Activated CD4-positive, CD25-positive, alpha-beta regulatory T cell treated with anti-CD3 and anti-CD28 coated beads, Interleukin-2, amount 50 U/mL, for 24 hours (primary cell): ENCODE data around the gene SNX32.
A peak's percentile ranks its signal among the peaks of the same experiment; 100 is the strongest.

ENCODE experiments used
- ATAC-seq, 2 donors: fragments of 150-1000 bp; cut with Tn5 transposase; one replicate each; pipeline ENCODE4 v1.10.0; 2021; ENCODE audit warnings: mild to moderate bottlenecking in 1 of 2, moderate library complexity in 1 of 2

Gene SNX32

GRCh38 chr11:65833297-65834030 lies at the start of gene SNX32:
Gene SNX32, plus strand, starts transcription at chr11:65833963. Its CDS starts 103 bp downstream, at chr11:65834066.
- ATAC-seq: peak; percentile 99 to 100

GRCh38 chr11:65785319-65786007 lies 48.3 kb upstream of the SNX32 start:
- ATAC-seq: no peak

DNA sequence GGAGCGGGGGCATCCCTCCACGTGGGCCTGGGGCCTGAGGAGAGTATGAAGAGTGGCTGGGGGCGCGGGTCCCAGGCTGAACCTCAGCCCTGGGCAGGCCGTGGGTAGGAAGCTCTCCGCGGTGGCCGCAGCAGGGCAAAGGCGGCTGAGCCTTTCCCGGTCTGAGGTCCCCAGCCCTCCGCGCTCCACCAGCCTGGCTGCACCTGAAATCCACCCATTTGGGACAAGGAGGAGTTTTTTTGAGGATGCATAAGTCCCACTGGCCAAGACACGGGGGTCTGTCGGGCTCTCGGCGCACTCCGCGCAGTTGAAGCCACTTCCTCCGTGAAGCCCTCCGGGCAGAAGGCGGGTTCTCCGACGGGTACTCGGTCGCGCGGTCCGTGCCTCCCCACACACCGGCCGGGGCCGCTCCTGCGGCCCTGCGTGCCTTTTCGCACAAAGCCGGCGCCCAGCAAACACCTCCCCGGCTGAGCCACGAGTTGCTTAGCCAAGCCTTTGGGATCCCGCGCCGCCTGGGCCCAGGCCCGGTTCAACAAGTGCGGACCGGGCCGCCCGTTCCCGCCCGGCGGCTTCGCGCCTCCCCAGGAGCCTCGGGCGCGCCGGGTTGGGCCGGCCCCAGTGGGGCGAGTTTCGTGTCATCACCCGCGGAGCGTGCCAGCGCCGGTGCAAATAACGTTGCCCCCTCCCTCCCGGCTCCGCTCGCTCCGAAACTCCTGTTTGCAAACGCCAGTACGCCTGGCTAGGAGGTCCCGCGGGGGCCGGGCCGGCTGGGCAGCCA lies 47.6 kb upstream of the SNX32 start:
- ATAC-seq: peak in 1 of 2 donors; percentile 29

- ATAC-seq: peak in 1 of 2 donors; percentile 20
Observed at GRCh38 chr11:65786786-65787636, 46.8 kb upstream of the SNX32 start, which contains the start of gene OVOL1. Gene OVOL1, plus strand, starts transcription at chr11:65787063. Its CDS starts 311 bp downstream, at chr11:65787374.

DNA sequence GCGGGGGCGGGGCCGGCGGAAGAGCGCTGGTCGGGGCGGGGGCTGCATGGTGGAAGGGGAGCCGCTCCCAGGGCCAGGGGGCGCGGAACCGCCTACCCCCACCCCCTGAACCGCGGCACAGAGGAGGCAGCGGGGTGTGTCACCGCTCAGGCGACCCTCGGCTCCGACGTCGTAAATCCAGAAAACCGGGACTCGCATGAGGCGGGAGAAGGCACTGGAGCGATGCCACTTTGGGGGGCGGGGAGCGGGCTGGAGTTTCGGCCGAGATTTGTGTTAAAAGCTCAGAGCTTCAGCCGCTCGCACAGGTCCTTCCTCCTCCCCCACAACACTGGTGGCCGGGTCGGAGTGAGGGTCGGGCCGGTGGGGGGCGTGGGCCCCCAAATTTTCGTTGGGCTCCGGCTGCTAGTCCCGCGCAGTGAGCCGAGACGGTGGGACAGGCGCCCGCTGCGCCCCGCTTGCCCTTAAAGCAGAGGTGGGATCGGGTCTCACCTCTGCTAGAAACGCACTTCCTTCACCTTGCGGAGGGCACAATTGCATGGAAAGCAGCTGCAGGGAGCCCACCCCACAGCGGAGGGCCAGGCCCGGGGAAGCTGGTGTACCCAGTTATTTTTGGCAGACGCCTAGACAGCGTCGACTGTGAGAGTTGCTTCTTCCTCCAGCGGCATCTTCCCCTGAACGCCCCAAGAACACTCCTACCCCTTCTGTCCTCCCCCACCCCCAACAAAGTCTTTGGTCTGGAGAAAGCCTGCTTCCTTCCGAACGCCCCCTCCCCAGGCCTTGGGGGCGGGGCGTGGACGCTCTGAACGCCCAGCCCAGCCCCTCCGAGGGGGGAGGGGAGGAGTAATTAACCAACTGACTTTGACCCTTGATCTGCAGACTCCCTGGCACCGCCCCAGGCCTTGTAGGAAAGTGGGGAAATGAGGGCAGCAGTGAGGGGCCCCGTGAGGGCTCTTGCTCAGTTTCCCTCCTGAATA lies 45.8 kb upstream of the SNX32 start:
- ATAC-seq: no peak

DNA sequence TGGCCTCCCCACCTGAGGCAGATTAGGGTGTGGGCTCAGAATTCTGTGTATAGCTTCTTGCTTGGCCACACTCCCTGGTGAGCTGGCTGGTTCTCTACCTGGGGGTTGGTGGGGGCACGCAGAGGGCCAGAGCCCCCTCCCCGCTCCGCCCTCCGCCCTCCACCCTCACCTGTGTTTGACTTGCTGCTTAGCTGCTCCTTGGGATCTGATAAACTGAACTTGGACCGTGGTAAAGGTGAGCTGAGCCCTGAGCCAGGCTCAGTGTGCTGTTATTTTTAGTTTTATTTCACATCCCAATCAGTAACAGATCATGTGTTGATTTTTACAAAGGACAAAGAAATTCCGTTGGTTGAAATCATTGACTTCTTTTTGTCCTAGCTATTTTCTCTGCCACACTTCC lies 44.9 kb upstream of the SNX32 start:
- no peak for ATAC-seq

- ATAC-seq: no peak
Observed at GRCh38 chr11:65789230-65790103, 44.3 kb upstream of the SNX32 start.

- no peak for ATAC-seq
Observed at GRCh38 chr11:65790104-65790901, 43.5 kb upstream of the SNX32 start.

GRCh38 chr11:65790902-65791650 lies 42.7 kb upstream of the SNX32 start:
- ATAC-seq: no peak

DNA sequence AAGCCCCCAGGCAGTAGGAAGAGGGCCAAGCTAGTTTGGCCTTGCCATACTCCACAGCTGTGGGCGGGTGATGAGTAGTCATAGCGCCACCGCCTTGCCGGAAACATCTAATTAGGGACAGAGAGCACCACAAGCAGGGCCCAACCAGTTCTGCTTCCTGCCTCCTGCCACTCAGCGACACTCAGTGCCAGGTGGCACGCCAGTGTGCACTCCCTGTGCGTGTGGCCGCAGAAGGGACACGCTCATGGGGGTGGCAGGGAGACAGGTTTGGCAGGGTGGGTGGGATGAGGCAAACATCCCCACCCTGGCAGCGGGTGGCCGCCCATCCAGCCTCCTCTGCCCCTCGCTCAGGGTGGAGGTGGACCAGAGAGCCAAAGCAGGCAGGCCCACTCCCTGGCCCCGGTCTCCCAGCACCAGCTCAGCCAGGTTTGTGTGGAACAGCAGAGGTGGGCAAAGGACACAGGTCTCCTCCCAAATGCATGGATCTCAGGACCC lies 42.0 kb upstream of the SNX32 start:
- ATAC-seq: peak; percentile 90 to 95

GRCh38 chr11:65792456-65792855 lies 41.3 kb upstream of the SNX32 start:
- ATAC-seq: no peak

DNA sequence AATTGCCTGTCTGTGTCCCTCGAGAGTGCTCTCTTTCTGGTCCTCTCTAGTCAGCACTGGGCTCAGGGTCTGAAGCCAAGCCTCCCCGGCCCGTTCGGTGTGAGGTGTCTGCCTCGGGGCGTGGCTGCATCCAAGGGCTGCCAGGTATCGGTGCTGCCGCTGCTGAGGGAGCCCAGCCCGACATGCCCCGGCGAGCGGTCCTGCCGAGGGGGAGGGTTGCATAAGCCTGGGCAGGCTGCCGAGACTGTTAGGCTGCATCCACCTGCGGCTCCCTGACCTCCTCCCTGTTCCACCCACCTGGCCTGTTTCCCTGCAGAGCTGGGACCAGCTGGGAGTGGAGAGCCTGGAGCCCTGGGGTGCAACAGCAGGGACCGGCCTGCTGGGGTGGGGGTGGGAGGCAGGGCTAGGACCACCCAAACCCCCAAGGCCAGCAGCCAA lies 40.6 kb upstream of the SNX32 start:
- ATAC-seq: no peak

- no peak for ATAC-seq
Observed at GRCh38 chr11:65793625-65794400, 40.0 kb upstream of the SNX32 start.

DNA sequence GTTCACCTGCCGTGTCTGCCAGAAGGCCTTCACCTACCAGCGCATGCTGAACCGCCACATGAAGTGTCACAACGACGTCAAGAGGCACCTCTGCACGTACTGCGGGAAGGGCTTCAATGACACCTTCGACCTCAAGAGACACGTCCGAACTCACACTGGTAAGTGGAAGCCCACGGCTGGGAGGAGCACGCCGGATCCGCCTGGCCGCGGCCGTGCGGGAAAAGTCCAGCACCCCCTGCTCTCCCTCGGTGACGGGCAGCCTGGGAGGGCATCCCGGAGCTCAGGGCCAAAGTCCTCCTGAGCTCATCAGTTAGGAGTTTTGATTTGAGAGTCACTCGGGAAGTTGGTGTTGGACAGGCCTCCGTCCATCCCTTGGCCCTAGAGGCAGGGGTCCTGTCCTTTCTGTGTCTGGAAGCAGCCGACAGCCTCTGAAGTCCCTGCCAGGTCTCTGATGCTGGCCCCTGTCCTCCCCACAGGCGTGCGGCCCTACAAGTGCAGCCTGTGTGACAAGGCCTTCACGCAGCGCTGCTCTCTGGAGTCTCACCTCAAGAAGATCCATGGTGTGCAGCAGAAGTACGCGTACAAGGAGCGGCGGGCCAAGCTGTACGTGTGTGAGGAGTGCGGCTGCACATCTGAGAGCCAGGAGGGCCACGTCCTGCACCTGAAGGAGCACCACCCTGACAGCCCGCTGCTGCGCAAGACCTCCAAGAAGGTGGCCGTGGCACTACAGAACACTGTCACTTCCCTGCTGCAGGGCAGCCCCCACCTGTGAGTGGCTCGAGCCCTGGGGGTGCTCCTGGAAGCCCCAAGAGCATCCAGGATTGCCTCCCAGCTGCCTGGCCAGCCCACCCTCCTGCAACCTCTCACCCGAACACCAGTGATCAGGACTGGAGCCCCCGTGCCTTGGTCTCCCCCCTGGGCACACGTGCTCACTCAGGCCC lies 38.9 kb upstream of the SNX32 start:
- no peak for ATAC-seq

- ATAC-seq: no peak
Observed at GRCh38 chr11:65796726-65797601, 36.8 kb upstream of the SNX32 start.
